ENCODE data around the gene ARHGAP6. TPM values are rescaled to one million over a fixed set of nuclear protein-coding genes. Genes with fewer than 3 reads are reported as not detected.

Gene ARHGAP6
- total and polyA plus RNA-seq, 9 of the 15 experiments (the other 6 are each of a cell fraction or from before 2014, with no cell fraction given) = 12.5 to 63.6 (median 41.8) TPM

GRCh38 chrX:11305641-11306040, 360.1 kb downstream of the ARHGAP6 start (continued):
- TF ChIP-seq TOE1 (IDR thresholded peaks at IDR 0.05; ENCODE audit: borderline replicate concordance) (no peak), TOE1 (CRISPR knock-in tag; IDR thresholded peaks at IDR 0.05; ENCODE audit: borderline replicate concordance, low read depth) (no peak), SMAD3 (CRISPR knock-in tag; conservative IDR thresholded peaks at IDR 0.05) (no peak)

GRCh38 chrX:11304829-11305228, 360.9 kb downstream of the ARHGAP6 start:
- in situ Hi-C loops (cut with MboI) = no loop called here
- ChIA-PET POLR2A (interaction anchor here (0.6 to 1.0 kb wide), 2 partner anchors 45 to 118 kb away, joined by 3 read pairs; no protein-coding TSS in a partner anchor), CTCF (ENCODE audit: low intra/inter-chr PET ratio) (no interaction called here)
- Histone ChIP-seq H3K9ac (ENCODE audit: insufficient read depth in 1 of 2, low read depth in 2 of 2, low read length in 2 of 2) (no peak overlapping the region), H3K9me1 (ENCODE audit: control insufficient read depth, insufficient read depth, low read length) (no peaks in the 10 kb centered on the region), H2AFZ (ENCODE audit: low read depth, low read length) (no peak overlapping the region), H3K4me2 (ENCODE audit: insufficient read depth, low read length) (no peak overlapping the region), H3K36me3 (ENCODE audit: control insufficient read depth, insufficient read depth, low read length) (no peaks in the 10 kb centered on the region), H3K27ac (ENCODE audit: extremely low read depth, low read depth, low read length) (no peak overlapping the region), H3K4me1 (replicated peaks in 1 of 2; ENCODE audit: control insufficient read depth in 2 of 2, insufficient read depth in 2 of 2, low read length in 2 of 2) (peaks cover 8 to 9% of the 10 kb centered on the region in 2 experiments; a peak in 3 of 5 replicates), H3K9me3 (replicated peaks; ENCODE audit: control insufficient read depth, insufficient read depth, low read depth, low read length) (no peaks in the 10 kb centered on the region), H3K27me3 (ENCODE audit: control insufficient read depth in 2 of 2, insufficient read depth in 2 of 2, low read length in 2 of 2) (no peaks in the 10 kb centered on the region), H3K4me3 (no peak overlapping the region), H4K20me1 (replicated peaks; ENCODE audit: control insufficient read depth, insufficient read depth, low read length) (no peaks in the 10 kb centered on the region), H3K79me2 (ENCODE audit: control insufficient read depth, insufficient read depth, low read length) (peaks cover 60% of the 10 kb centered on the region)
- intact Hi-C loops (cut with micrococcal nuclease) = no loop called here
- 88% methylated on average over 6 of the region's 6 CpGs for WGBS (ENCODE audit: insufficient coverage, low coverage, missing lambda C conversion rate)
- DNase-seq (ENCODE audit: extremely low read depth in 1 of 4, low spot score in 3 of 4) (no peak), ATAC-seq (no peak), FAIRE-seq (no peak)
- TF ChIP-seq MAFF (IDR thresholded peaks at IDR 0.05; ENCODE audit: low read length) (no peak), ZNF740 (CRISPR knock-in tag; IDR thresholded peaks at IDR 0.05) (no peak), ZNF740 (tag; IDR thresholded peaks at IDR 0.05) (no peak), NCOA1 (IDR thresholded peaks at IDR 0.05; ENCODE audit: low read depth) (no peak), ETV1 (tag; conservative IDR thresholded peaks at IDR 0.05; ENCODE audit: low read depth) (no peak), NFATC3 (IDR thresholded peaks at IDR 0.05) (no peak), ZNF561 (CRISPR knock-in tag; conservative IDR thresholded peaks at IDR 0.05) (no peak), RCOR1 (IDR thresholded peaks at IDR 0.05; ENCODE audit: borderline replicate concordance in 1 of 2, low read depth in 2 of 2, low read length in 2 of 2) (no peak), RBM39 (optimal IDR thresholded peaks at IDR 0.05; ENCODE audit: low read depth, low read length) (no peak), NBN (IDR thresholded peaks at IDR 0.05; ENCODE audit: low read depth) (no peak), RBM17 (IDR thresholded peaks at IDR 0.05; ENCODE audit: borderline replicate concordance, low read depth, low read length) (no peak), HDAC3 (IDR thresholded peaks at IDR 0.05; ENCODE audit: borderline replicate concordance, partially characterized antibody) (no peak), POLR3A (IDR thresholded peaks at IDR 0.05; ENCODE audit: borderline replicate concordance, extremely low read depth, insufficient read depth, insufficient read length) (no peak)
- TF ChIP-seq, protein P1, sequence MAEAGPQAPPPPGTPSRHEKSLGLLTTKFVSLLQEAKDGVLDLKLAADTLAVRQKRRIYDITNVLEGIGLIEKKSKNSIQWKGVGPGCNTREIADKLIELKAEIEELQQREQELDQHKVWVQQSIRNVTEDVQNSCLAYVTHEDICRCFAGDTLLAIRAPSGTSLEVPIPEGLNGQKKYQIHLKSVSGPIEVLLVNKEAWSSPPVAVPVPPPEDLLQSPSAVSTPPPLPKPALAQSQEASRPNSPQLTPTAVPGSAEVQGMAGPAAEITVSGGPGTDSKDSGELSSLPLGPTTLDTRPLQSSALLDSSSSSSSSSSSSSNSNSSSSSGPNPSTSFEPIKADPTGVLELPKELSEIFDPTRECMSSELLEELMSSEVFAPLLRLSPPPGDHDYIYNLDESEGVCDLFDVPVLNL (CRISPR knock-in tag; IDR thresholded peaks at IDR 0.05; ENCODE audit: low read depth) = no peak
- TF ChIP-seq, protein P2, sequence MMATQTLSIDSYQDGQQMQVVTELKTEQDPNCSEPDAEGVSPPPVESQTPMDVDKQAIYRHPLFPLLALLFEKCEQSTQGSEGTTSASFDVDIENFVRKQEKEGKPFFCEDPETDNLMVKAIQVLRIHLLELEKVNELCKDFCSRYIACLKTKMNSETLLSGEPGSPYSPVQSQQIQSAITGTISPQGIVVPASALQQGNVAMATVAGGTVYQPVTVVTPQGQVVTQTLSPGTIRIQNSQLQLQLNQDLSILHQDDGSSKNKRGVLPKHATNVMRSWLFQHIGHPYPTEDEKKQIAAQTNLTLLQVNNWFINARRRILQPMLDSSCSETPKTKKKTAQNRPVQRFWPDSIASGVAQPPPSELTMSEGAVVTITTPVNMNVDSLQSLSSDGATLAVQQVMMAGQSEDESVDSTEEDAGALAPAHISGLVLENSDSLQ (IDR thresholded peaks at IDR 0.05) = no peak
- BruUV-seq (replicated peaks) = no TSS peak
